RWPE1 (cell line): ENCODE data around the gene MAML3.

Experiments used
- CTCF ChIA-PET: fragments of 350-600 bp; sonication (Branson Sonifier 250); formaldehyde crosslinking; extraction: SDS; loops from one replicate; lab custom pipeline; 2021; lab: Yijun Ruan, JAX
- POLR2A ChIA-PET: fragments of 400-600 bp; formaldehyde crosslinking; extraction: SDS; loops from one replicate; lab custom pipeline; 2020; ENCODE audit warnings: antibody characterized with exemption; ENCODE audit not compliant: low non-redundant PET; lab: Yijun Ruan, JAX
- DNase-seq: peaks from one replicate; pipeline ENCODE4 v3.0.0; 2012; ENCODE audit warnings: low spot score
- H3K27ac ChIP-seq: fragments of 450-650 bp; 2 replicates; pipeline ENCODE4 v1.5.1; 2017
- TF ChIP-seq, protein P1 (sequence below): fragments of 450-650 bp; conservative IDR thresholded peaks from 2 replicates; pipeline ENCODE4 v1.5.1; 2017; ENCODE audit warnings: low read depth, mild to moderate bottlenecking

MAML3 gene

DNA sequence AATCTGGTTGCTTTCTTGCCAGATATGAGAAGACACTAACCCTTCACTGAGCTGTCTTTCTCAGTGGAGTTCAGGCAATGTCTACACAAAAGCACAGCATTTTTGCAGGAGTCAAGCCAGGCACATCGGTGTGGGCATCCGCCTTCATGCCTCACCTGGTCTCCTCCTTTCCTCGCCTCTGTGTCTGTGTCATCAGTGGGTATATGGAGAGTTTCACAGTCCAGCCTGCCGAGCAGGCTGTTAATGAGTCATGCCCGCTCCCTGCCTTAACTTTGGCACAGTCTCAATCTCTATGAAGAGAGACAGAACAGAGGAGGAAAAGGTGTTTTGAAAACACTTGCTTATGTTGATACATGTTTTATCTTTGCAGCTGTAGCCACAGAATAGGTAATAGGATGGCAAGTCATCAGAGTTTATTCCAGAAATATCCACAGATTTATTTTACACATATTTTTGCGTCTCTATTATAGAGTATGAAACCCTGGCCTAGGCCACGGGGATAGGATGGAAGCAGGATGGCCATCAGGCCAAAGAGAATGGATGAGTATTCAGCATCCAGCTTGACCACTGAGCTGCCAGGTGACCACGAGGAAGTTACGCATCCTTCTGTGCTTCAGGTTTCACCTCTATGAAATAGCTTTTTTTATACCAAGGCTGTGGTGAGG lies 32.8 kb upstream of the MAML3 start:
- peak; percentile 87 for DNase-seq
- ChIA-PET POLR2A (no interaction called here), CTCF (interaction anchor here (0.8 kb wide), 1 partner anchor 78 kb away, joined by 3 read pairs; no protein-coding TSS in a partner anchor)
- TF ChIP-seq, protein P1, sequence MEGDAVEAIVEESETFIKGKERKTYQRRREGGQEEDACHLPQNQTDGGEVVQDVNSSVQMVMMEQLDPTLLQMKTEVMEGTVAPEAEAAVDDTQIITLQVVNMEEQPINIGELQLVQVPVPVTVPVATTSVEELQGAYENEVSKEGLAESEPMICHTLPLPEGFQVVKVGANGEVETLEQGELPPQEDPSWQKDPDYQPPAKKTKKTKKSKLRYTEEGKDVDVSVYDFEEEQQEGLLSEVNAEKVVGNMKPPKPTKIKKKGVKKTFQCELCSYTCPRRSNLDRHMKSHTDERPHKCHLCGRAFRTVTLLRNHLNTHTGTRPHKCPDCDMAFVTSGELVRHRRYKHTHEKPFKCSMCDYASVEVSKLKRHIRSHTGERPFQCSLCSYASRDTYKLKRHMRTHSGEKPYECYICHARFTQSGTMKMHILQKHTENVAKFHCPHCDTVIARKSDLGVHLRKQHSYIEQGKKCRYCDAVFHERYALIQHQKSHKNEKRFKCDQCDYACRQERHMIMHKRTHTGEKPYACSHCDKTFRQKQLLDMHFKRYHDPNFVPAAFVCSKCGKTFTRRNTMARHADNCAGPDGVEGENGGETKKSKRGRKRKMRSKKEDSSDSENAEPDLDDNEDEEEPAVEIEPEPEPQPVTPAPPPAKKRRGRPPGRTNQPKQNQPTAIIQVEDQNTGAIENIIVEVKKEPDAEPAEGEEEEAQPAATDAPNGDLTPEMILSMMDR: no peak
- H3K27ac ChIP-seq: peak overlapping the region; percentile 43

DNA sequence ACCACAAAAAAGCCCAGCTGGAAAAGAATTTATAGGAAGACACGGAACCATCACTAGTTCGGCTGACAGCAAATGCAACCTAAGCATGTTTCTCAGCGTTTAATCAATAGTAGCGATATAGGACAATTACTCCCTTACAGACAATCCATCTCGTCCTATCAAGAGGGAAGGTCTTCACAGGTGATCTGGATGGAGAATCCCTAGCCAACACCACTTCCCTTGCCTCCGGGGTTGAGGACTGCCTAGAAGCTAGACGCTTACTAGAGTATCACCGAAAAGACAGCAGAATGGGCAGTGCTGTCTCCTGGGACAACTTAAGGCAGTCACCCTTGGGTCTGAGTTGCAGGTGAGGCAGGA lies 32.1 kb upstream of the MAML3 start:
- TF ChIP-seq, protein P1: no peak
- POLR2A ChIA-PET: no interaction called here
- CTCF ChIA-PET: interaction anchor here (0.6 to 0.8 kb wide), 4 partner anchors 18 to 972 kb away, joined by 3 to 4 read pairs (median 3); no protein-coding TSS in a partner anchor
- no peak for DNase-seq
- H3K27ac ChIP-seq: peak overlapping the region; percentile 43; the same call in 1 of the 2 replicates

DNA sequence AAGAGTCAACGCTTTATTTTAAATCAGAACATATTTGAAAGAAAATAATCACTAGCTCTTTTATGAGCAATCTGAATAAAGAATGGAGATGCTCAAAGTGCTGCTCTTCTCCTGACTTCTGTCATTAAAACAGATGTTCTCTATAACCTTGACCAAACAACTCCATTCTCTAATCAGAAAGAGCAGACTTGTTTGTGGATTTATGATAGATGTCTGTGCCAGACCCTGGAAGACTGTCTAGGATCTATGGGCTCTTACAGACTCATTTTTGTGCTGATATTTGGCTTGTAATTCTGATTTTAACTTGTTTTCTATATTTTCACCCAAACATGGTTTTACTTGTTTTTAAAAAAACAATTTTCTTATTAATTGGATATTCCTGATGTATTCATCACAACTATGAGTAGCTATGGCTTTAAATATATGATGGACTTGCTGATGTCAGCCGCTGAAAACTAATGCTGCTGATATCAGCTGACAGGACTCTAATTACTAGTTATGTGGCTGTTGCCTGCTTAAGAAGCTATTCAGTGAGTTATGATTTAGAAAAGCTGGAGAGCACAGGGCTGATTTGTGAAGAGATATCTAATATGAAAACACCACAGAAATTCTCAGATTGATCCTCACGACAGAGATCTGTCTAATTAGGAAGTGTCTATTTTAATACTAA lies 31.6 kb upstream of the MAML3 start:
- no peak overlapping the region for H3K27ac ChIP-seq
- ChIA-PET POLR2A (no interaction called here), CTCF (interaction anchor here (0.6 to 0.7 kb wide), 3 partner anchors 18 to 973 kb away, joined by 3 to 4 read pairs (median 3); no protein-coding TSS in a partner anchor)
- no peak for DNase-seq
- TF ChIP-seq, protein P1: no peak

DNA sequence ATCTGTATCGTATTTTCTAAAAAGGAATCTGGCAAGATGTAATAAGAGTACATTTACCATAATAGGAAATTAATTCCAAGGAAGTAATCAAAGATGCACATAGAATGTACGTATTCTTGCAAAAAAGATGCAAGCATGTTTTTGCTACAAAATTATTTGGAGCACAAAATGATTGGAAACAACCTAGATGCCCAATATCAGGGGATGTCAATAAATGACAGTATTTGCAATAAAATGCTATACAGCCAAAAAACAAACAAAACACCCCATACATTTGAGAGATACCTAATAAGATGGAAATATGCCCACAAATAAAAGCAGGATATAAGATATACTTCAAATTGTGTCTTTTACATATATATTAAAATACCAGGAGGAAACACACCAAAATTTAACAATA lies 29.3 kb upstream of the MAML3 start:
- CTCF ChIA-PET: no interaction called here
- POLR2A ChIA-PET: no interaction called here
- no peak for DNase-seq
- no peak overlapping the region for H3K27ac ChIP-seq
- TF ChIP-seq, protein P1: no peak

DNA sequence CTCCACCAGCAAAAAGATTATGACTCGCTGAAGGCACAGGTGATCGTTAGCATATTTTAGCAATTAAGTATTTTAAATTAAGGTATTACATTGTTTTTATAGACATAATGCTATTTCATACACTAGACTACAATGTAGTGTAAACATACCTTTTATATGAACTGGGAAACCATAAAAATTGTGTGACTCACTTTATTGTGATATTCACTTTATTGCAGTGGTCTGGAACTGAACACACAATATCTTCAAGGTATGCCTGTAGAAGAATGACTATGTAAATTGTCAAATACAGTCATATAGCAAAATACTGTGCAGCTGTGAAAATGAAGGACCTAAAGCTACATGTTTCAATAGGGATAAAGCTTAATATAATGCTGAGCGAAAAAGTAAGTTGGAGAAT lies 26.6 kb upstream of the MAML3 start:
- POLR2A ChIA-PET: no interaction called here
- TF ChIP-seq, protein P1: no peak
- no peak for DNase-seq
- CTCF ChIA-PET: no interaction called here
- H3K27ac ChIP-seq: no peak overlapping the region

DNA sequence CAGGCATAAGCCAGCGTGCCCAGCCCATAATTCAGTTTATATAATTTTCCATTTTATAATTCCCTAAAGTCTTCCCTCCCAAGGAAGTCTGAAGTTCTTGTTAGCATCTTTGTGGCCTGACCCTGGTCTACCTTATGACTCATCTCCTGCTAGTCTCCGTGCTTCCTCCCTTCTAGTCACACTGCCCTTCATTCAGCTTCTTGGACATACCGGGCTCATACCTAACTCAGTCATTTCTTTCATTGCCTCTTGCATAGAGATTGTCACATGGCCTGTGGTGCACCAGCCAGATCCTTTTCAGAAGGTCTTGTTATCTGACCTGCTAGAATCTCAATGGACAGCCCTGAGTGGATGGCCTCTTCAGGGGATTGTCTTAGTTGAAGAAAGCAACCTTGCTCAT lies 22.8 kb upstream of the MAML3 start:
- CTCF ChIA-PET: no interaction called here
- no peak overlapping the region for H3K27ac ChIP-seq
- POLR2A ChIA-PET: no interaction called here
- TF ChIP-seq, protein P1: no peak
- no peak for DNase-seq
